Lower leg skin (tissue), 4 donors: ENCODE measurements around the gene SEC31A. TPM values are rescaled to one million over a fixed set of nuclear protein-coding genes. Genes with fewer than 3 reads are reported as not detected.
"Not testable (repeated sequence)": the region's sequence is repeated elsewhere in the genome, so short reads cannot be mapped to it uniquely, and the experiment has no call there.

Experiments used
- DNase-seq, 2 donors: peaks; one replicate each; pipeline ENCODE4 v3.0.0-alpha.2; 2019; ENCODE audit warnings: low spot score in 2 of 2
- H3K4me3 ChIP-seq: fragments of 200-600 bp; sonication (generic); 2 replicates; pipeline ENCODE4 v1.5.1; 2017; ENCODE audit warnings: mild to moderate bottlenecking, low read depth; ENCODE audit not compliant: poor library complexity, severe bottlenecking
- POLR2A ChIP-seq, 2 donors: fragments of 450-650 bp; IDR thresholded peaks; one replicate each; pipeline ENCODE4 v1.6.1; 2016 to 2017; ENCODE audit warnings: antibody characterized with exemption in 2 of 2, mild to moderate bottlenecking in 1 of 2, moderate library complexity in 1 of 2
- WGBS, 2 donors: methylation state at CpG; one replicate each; pipeline ENCODE4 v1.1.5; 2018; 5-methylcytosine and 5-hydroxymethylcytosine counted together
- intact Hi-C: fragments of 100-400 bp; cut with DNase I; formaldehyde crosslinking; loops from one replicate; pipeline ENCODE4 v1.15.0; 2023; ENCODE audit warnings: low total_unique reads
- total RNA-seq, 4 donors: library from RNA; depleted of rRNA; stranded (reverse); fragments of >200 nt; gene quantifications; one replicate each; pipeline ENCODE4 v1.1.0, GENCODE V29; 2016
- TF ChIP-seq, protein P1 (sequence below), 3 donors: fragments of 450-650 bp; IDR thresholded peaks; one replicate each; pipeline ENCODE4 v1.5.1; 2016; ENCODE audit warnings: antibody characterized with exemption in 3 of 3, mild to moderate bottlenecking in 3 of 3, moderate library complexity in 2 of 3

The SEC31A gene
- total RNA-seq, 4 donors from 2014 or later = 100 to 166 (median 118) TPM

DNA sequence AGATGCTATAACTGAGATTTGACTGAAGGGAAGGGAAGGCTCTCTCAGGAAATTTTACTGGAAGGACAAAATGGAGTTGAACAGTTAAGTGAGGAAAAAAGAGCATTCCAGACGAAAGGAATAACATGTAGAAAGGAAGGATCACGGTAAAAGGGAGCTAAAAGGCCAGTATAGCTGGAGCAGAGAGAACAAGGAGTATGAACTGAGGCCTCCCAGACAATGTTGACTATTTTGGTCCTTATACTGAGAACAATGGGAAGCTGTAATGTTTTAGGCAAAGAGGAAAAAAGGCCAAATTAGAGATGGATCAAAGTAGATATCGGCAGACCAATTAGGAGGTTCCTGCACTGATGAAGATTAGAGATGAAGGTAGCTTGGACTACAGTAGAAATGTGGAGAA, 65.5 kb downstream of the SEC31A start:
- no peak overlapping the region for H3K4me3 ChIP-seq
- 79 to 85% methylated on average over 3 of the region's 3 CpGs for WGBS, 2 donors
- intact Hi-C loops = no loop called here

DNA sequence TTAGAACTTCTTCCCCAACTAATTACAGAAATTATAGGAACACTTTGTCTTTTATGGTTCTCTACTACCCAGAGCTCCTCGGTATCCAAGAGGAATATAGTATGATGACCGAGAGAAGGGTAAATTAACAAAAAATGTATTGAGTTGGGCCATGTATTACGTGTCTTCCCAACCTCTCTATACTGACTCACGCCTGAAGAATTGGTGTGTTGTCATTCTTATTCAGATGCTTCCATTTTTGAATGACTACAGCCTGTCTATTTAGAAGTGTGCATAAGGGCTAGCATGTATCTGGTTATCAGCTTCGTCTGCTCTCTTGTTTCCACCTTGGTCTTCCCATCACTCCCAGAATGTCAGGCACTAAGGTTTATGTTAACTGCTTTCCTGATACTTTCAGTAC, 67.9 kb downstream of the SEC31A start:
- DNase-seq = no peak
- 90 to 96% methylated on average over 5 of the region's 5 CpGs for WGBS, 2 donors
- intact Hi-C loops = no loop called here
- H3K4me3 ChIP-seq = no peak overlapping the region
- TF ChIP-seq POLR2A (IDR thresholded peaks at IDR 0.05) = no peak
- TF ChIP-seq, protein P1, sequence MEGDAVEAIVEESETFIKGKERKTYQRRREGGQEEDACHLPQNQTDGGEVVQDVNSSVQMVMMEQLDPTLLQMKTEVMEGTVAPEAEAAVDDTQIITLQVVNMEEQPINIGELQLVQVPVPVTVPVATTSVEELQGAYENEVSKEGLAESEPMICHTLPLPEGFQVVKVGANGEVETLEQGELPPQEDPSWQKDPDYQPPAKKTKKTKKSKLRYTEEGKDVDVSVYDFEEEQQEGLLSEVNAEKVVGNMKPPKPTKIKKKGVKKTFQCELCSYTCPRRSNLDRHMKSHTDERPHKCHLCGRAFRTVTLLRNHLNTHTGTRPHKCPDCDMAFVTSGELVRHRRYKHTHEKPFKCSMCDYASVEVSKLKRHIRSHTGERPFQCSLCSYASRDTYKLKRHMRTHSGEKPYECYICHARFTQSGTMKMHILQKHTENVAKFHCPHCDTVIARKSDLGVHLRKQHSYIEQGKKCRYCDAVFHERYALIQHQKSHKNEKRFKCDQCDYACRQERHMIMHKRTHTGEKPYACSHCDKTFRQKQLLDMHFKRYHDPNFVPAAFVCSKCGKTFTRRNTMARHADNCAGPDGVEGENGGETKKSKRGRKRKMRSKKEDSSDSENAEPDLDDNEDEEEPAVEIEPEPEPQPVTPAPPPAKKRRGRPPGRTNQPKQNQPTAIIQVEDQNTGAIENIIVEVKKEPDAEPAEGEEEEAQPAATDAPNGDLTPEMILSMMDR (IDR thresholded peaks at IDR 0.05) = no peak

More for the DNA sequence above, 65.5 kb downstream of the SEC31A start:
- no peak for TF ChIP-seq POLR2A (IDR thresholded peaks at IDR 0.05)
- TF ChIP-seq, protein P1 (IDR thresholded peaks at IDR 0.05) = no peak
- DNase-seq = no peak

DNA sequence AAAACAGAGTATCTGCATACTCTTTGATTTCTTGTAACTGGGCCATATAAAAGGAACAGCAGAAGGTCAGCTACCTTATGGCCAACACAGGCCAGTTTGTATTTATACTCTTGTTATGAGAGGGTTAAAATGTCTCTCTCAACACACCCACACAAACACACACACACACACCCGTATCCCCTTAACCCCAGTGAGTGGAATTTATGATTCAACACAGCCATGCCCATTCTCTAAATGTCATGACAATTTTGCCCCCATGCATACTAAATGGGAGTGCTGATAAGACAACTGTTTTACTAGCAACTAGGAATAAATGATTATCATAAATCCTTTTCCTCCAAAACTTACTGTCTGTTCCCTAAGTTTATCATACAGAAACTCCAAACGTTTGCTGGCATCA, 70.3 kb downstream of the SEC31A start:
- no peak overlapping the region for H3K4me3 ChIP-seq
- 31 to 32% methylated on average over 2 of the region's 2 CpGs for WGBS, 2 donors
- TF ChIP-seq POLR2A (IDR thresholded peaks at IDR 0.05) = no peak
- TF ChIP-seq, protein P1 (IDR thresholded peaks at IDR 0.05) = no peak
- no peak for DNase-seq
- intact Hi-C loops = no loop called here

DNA sequence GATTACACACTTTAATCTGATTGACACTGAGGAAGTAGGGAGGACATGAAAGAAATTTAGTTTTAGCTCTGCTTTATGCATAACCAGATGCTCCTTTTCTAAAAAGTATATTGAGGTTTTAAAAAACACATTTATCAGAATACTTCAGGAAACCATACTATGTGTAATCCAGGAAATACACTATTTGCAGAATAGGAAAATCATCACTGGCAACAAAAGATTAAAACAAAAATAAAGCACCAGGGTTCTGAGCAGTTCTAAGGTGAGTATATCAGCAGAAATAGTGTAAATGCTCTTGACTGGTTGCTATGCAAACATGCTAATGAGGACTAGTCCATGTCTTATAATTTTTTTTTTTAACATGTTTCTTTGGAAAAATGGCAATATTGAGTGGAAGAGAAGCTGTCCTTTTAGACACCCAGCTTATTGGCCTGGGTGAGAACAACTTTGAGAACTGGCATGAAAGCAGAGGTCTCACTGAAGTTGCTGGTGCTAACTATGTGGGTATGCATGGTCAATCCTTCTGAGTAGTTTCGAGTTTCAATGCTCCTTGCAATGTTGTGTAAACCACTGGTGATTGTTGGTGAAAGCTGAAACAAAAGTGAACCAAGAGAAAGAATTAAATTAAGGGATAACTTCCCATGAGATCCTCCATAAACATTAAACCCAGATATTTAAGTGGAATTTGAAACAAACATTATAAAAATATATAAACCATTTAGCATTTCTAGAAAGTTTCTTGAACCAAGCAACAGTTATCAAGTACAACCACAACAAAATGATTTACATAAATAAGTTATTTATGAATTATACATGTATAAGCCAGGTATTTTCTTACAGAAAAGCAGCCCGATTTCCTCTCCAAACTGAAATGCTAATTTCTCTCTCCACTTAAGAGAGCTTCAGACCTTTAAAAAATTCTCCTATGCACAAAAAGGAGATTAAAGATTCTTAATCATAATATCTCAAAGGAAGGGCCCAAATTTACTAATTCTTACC, 72.0 kb downstream of the SEC31A start:
- intact Hi-C loops = no loop called here
- WGBS, 2 donors = 76 to 85% methylated on average over 2 of the region's 2 CpGs
- no peak overlapping the region for H3K4me3 ChIP-seq
- DNase-seq = no peak
- TF ChIP-seq, protein P1 (IDR thresholded peaks at IDR 0.05) = no peak
- no peak for TF ChIP-seq POLR2A (IDR thresholded peaks at IDR 0.05)

DNA sequence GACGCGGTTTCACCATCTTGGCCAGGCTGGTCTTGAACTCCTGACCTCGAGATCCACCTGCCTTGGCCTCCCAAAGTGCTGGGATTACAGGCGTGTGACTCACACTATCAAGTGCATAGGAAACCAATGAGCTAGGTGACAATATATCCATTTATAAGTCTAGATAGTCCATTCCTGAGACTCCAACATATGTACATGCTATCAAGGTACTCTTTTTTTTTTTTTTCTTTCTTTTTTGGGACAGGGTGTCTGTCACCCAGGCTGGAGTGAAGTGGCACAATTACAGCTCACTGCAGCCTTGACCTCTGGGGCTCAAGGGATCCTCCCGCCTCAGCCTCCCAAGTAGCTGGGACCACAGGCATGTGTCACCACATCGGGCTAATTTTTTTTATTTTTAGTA, 74.1 kb downstream of the SEC31A start:
- intact Hi-C loops = not testable (repeated sequence)

DNA sequence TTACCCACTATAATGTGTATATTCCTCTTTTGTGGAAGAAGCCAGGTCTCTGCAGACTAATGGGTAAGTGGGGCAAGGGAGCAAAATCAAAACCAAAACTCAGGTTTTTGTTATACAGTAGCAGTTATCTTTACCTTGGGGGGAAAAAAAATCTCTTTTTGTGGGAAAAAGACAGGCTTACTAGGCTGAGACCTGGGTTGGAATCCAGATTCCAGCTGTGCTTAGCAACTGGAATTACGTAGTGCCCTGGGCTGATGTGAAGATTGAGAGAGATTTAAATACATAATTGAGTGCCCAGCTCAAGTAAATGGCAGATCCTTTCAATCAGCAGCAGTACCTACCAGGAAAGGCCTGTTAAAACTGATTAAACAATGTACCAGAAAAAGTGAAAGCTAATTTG, 76.9 kb downstream of the SEC31A start:
- WGBS, 2 donors = 59% methylated on average over 1 of the region's 1 CpG
- TF ChIP-seq, protein P1 (IDR thresholded peaks at IDR 0.05) = no peak
- no peak for TF ChIP-seq POLR2A (IDR thresholded peaks at IDR 0.05)
- intact Hi-C loops = no loop called here
- H3K4me3 ChIP-seq = no peak overlapping the region
- no peak for DNase-seq

More for the DNA sequence above, 74.1 kb downstream of the SEC31A start:
- DNase-seq, H3K4me3 ChIP-seq: not testable (repeated sequence)
- WGBS, 2 donors = 97 to 99% methylated on average over 6 of the region's 6 CpGs
